NCI-H526 (cell line): Measurements from ENCODE around the gene GALNT9.
A peak's percentile ranks its signal among the peaks of the same experiment; 100 is the strongest.

Experiments used
- DNase-seq, 2 experiments: peaks; one replicate each; lab custom pipeline; 2025; lab: John Stamatoyannopoulos, UW

The GALNT9 gene

GRCh38 chr12:132344181-132344580 lies 14.8 kb upstream of the GALNT9 start:
- DNase-seq: no peak

DNA sequence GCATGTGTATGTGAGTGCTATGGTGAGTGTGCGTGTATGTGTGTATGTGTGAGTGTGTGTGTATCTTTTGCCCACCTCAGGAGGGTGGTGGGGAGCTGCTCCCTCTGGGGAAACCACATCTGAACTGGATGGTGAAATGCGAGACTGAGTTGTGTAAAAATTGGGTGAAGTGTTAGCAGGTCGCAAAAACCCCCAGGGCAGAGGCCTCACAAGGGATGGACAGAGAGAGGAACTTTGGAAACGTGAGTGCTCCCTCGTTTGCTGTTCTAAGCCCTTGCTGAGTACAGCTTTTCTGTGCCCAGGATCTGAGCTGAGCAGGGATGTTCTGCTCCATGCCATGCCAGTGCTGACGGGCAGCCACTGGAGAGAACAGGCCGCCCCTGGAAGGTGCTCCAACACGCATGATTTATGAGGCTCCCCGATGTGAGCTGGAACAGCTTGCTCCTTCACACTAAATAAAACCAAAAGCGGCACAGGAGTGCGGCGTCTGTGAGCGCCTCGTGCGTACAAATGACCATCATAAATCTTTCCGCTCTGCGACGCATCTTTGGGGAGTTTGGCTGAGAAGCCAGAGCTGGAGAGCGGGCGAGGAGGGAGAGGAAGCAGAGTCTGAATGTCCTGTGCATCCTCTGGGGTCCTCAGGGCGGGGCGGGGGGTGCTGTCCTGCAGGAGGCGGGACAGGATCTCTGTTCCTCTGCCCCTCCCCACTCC lies 14.1 kb upstream of the GALNT9 start:
- DNase-seq: no peak

DNA sequence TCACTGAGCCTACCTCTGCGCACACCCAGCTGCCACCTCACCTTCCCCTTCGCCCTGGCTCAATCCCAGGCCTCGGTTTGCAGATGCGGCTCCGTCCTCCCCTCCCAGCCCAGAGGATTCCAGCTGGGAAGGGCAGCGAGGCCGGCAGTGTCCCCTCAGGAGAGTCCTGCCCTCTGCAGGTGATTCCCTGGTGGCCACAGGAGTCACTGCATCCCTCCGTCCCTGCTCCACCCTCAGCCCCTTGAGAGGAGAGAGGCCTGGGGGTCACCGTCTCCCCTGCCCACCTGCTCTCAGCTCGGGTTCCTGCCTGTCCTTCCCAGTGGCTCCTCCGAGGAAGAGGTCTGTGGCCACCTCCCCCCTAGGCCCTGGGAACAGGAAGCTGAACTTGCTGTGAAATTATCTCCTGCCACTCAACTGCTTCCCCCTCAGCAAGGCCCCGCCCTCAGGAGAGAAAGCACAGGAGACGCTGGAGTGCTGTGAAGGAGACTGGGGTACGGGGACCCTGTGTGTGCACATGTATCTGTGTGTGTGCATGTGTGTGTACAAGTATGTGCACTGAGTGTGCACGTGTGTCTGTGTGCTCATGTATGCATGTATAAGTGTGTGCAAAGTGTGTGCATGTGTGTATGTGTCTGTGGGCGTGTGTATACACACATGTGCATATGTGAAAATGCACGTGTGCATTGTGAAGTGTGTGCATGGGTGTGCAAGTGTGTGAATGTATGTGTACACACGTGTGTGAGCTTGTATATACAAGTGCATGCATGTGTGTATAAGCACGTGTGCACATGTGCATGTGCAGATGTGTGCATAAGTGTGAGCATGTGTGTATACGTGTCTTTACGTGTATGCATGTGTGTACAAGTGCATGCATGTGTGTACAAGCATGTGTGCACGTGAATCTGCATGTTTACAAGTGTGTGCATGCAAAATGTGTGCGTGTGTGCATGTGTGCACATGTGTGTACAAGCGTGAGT lies 13.2 kb upstream of the GALNT9 start:
- DNase-seq: peak in 1 of 2 experiments; percentile 39

DNA sequence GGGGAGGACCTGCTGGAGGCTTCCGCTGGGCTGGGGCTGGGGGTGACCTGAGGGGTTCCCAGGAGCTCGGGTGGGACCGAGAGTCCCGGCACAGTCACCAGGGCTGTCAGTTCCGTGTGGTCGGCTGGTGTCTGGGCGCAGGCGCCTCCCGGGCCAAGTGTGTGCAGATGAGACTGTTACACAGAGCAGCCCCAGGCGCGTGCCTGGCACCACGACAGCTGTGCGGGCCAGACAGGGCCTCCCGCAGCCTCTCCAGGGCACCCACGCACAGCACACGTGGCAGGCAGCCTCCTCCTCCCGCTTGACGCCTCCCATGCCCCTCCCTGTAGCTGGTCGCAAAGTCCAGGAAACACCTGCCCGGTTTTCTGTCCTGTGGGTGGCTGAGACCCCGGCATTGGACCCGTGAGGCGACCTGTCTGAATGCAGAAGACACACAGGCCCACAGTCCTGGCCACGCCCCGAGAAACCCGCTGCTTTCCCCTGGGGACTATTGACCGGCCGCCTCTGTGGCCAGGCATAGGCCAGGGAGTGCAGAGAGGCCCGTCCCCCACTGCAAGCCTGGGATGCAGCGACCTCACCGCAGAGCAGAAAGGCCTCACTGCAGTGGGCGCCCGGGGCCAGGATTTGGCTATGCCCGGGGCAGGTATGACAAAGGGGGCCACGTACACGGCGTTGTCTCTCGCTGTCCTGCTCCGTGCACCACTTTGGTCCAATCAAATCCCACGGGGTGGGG lies 12.1 kb upstream of the GALNT9 start:
- DNase-seq: no peak

- no peak for DNase-seq
Measured at GRCh38 chr12:132340266-132341035, 11.1 kb upstream of the GALNT9 start.

GRCh38 chr12:132339856-132340255 lies 10.5 kb upstream of the GALNT9 start:
- no peak for DNase-seq

- no peak for DNase-seq
Measured at GRCh38 chr12:132338781-132339180, 9.4 kb upstream of the GALNT9 start.

DNA sequence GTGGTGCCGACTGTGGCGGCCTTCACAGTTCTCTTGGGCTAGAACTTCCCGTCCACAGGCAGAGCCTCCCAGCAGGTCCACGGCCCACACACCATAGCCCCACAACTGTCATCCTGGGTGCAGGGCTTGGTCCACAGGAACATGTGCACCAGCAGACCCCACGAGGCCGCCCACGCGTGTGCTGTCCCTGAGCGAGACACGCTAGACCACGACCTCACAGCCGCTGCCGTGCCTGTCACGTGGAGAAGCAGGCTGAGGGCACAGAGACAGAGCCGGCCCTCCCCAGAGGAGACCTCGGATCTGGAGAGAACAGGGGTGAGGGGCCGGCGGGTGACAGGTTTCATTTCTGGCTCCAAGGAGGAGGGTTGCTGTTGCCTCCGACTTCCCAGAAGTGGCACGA lies 8.9 kb upstream of the GALNT9 start:
- DNase-seq: no peak

GRCh38 chr12:132337557-132337956 lies 8.2 kb upstream of the GALNT9 start:
- DNase-seq: no peak

DNA sequence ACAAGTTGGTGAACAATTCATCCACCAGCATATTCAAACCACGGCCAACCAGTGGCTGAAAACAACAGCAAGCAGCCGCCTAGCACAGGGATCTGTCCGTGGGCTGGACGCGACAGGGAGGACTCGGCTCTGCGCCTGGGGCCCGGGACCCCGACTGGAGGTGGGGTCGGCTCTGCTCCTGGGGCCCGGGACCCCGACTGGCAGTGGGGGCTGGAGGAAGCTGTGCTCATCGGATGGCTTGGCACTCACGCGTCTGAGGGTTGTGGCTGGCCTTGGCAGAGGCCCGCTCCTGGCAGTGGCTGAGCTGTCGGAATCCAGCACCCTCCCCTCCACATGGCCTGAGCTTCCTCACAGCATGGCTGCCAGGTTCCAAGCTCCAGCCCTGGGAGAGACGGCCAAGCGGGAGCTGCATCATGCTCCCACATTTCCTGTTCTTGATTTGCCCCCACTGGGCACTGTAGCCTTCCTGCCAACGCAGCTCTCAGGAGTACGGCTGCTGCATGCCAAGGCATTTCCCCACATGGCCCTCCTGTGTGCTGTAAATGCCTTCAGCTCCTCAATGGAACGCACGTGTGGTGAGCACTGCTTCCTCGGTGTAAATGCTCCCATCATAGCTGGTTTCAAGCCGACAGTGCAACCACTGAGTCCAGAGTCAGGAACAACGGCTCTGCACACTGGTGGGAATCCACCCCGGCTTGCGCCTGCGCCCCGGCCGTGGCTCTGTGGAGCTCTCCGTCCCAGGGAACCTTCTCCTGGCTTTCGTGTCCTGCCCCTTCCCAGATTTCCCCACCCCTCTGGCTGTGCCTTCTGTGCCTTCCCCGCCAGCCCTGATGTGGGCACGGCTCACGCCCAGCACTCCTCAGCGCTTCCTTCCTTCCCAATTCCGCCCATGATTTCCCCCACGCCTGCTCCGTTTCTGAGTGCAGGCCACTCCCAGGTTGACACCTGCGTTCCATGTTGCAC lies 7.3 kb upstream of the GALNT9 start:
- no peak for DNase-seq

DNA sequence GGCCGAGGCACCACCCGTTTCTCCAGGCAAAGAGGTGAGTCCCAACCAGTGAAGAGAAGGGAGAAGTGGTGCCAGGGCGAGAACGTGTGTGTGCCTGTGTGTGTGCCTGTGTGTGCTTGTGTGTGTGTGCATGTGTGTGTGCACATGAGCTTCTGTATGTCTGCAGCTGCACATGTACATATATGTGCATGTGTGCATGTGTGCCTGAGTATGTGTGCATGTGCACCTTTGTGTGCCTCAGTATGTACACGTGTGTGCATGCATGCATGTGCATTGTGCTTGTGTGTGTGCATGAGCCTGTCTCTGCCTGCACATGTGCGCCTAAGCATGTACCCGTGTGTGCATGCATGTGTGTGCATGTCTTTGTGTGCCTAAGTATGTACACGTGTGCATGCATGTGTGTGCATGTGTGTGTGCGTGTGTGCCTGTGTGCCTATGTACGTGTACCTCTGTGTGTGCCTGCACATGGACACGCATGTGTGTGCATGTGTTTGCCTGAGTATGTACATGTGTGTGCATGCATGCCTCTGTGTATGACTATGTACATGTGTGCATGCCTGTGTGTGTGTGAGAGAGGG lies 5.9 kb upstream of the GALNT9 start:
- no peak for DNase-seq

DNA sequence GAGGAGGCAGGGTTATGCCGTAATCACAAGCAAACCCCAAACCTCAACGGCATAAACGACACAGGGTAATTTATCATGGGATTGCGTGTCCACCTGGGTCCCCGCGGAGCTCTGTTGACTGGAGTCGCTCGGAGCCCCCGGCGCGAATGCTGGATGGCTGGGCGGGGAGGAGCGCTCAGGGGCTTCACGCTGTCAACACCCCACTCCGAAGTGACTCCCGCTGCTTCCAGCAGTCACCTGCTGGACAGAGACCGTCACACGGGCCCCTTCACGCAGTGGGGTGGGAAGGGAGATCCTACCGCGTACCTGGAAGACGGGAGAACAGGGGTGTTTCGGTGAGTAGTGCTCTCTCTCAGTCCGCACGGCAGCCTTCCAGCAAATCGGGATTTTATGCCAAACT lies 4.4 kb upstream of the GALNT9 start:
- no peak for DNase-seq

DNA sequence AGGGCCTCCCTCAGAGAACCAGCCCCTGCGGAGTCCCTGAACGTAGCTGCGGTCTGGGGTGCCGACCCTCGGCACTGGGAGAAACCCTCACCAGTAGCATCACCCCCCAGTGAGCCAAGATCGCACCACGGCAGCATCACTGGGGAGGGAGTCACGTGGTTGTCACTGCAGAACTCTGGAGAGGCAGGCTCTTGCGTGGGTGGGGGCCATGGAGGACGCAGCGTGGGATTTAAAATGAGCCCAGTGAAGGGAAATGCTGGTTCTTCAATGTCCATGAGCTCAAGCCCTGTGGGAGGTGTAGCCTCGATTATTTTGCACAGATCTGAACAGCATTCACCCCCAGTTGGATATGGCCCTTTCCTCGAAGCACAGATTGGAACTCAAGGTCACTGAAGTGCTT lies 3.9 kb upstream of the GALNT9 start:
- no peak for DNase-seq

DNA sequence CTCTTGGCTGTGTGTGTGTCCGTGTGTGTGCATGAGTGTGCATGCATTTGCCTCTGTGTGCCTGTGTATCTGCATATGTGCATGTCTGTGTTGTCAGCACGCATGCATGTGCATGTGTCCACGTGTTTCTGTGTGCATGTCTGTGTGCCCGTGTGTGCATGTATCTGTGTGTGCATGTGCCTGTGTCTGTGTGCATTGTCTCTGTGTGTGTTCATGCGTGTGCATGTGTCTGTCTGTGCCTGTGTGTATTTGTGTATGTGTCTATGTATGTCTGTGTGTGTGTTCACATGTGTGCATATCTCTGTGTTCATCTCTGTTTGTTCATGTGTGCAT lies 1.1 kb upstream of the GALNT9 start:
- DNase-seq: no peak

DNA sequence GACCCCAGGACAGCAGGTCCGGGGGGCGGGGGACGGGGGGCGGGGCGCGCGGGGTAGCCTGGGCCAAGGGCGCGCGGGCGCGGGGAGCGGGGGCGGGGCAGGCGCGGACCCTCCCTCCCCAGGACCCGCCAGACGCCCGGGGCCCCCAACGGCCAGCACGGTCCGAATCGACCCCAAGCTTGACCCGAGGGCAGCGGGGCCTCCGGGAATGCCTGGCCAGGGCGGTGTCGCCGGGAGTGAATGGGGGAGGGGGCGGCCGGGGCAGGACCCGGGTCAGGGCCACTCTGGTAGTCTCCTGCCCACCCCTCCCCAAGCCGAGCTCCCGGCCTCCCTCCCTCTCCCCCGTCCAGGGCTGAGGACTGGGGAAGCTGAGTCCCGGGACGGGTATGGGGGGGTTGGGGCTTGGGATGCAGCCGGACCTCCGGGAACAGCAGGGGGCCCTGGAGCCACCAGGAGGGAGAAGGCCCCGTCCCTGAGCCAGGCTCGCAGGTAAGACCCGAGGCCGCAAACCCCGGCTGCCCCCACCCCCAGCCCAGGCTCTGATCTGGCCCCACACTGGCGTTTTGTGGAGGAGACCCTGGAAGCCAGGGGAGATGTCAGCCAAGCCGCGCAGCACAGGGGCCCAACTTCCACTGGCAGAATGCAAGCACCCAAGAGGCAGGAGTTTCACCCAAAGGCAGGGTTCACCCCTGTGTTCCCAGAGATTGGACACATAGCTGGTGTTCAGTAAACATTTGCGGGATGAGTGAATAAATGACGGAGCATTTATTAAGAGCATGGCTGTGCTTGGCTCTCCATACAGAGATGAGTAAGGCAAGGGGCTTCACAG lies 545 bp upstream of the GALNT9 start:
- no peak for DNase-seq

DNA sequence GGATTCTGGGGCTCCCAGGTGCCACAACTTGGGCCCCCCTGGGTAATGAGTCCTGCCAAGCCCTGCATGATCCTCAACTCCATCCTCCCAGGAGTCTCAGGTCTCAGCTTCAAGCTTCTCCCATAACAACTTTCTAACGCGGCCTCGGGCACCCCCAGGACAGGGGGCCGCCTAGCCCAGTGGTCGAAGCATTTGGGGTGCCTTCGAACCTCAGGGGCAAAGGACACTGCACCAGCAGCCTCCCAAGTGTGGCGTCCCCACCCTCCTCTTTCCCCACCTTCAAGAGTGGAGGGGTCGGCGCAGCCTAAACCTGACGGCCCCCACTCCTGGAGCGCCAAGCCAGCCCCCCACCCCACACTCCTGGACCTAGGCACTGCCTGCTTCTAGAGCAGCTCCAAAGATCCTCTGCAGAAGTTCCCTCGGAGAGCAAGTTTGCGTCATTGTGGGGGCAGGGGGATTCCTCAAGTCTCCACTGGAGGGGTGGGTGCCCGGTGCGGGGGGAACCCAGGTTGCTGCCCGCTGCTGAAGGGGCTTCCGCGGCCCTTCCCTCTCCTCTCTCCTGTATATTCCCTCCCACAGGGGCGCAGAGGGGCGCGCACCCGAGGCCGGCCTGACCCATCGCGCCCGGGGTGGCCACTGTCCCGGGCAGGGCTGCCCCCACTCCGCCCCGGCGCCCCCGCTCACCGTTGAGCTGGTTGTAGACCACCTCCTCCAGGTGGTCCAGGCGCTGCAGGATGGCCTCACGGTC lies 933 bp downstream of the GALNT9 start:
- DNase-seq: no peak

DNA sequence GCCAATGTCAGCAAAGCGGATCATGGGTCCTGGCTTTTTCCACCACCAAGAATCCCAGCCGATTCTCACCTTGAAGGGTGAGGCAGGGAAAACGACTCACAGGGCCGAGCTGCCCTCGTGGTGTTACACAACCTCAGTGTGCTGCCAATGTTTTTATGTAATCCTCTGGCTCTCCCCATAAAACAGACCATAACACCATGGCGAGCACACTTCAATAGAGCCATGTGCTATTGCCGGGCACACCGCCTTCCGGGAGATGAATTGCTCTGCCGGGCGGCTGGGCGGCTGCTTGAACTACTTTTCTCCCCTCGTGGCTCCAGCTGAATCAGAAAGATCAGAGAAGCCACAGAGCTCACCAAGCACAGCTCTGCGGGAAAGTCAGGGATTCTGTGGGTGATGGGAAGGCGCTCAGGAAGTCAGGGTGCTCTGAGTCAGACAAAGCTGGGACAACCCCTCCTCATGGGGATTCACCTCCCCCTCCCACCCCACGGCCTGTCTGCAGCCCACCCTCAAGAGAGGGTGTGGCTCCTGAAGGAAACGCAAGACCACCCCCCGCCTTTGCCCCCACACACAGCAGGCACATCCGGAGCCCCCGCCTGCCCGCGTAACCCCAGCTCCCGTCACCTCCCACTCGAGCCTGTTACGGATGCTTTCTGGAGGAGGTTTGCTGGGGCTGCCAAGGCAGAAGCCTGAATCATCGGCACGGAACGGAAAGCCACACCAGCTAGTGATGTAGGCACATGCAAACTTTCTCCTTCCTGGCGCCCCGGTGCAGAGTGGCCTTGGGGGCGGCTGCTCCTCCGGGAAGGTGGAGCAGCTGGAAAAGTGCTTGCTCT lies 1.8 kb downstream of the GALNT9 start:
- peak in 1 of 2 experiments; percentile 51 for DNase-seq

- DNase-seq: no peak
Measured at GRCh38 chr12:132326646-132327045, 2.7 kb downstream of the GALNT9 start.
